Femur (tissue), 1 donor: ENCODE data around the gene MCRIP2.
"Not testable (repeated sequence)": the region's sequence is repeated elsewhere in the genome, so short reads cannot be mapped to it uniquely, and the experiment has no call there.

Source experiments
- DNase-seq: peaks from one replicate; pipeline ENCODE4 v3.0.0-alpha.2; 2017

The MCRIP2 gene

DNA sequence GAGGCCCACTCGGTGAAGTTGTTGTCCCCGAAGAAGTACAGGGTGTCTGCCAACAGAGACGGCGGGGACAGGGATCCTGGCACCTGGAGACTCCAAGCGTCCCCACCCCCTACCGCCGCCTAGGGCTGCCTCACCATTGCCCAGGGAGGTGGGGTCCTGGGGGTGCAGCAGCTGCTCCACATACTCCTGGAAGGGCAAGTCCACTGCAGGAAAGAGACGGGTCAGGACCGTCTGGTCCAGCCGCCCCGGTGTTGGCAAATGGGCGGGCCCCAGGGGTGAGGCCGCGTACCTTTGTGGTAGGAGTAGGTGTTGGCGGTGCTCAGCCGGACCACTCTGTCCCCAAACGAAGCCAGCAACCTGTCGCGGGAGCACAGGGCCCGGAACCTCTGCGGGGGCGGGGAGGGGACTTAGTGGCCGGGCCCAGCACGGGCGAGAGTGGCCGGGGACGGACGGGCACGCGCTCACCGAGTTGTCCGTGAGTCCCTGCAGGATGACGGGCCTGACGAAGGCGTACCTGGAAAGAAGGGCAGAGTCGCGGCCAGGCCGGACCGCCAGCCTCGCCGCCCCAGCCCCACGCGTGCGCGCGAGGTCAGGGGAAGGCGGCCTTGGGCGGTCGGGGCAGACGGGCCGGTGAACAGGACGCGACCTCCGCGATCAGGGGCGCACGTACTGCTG, 41.9 kb downstream of the MCRIP2 start:
- DNase-seq, result no peak

DNA sequence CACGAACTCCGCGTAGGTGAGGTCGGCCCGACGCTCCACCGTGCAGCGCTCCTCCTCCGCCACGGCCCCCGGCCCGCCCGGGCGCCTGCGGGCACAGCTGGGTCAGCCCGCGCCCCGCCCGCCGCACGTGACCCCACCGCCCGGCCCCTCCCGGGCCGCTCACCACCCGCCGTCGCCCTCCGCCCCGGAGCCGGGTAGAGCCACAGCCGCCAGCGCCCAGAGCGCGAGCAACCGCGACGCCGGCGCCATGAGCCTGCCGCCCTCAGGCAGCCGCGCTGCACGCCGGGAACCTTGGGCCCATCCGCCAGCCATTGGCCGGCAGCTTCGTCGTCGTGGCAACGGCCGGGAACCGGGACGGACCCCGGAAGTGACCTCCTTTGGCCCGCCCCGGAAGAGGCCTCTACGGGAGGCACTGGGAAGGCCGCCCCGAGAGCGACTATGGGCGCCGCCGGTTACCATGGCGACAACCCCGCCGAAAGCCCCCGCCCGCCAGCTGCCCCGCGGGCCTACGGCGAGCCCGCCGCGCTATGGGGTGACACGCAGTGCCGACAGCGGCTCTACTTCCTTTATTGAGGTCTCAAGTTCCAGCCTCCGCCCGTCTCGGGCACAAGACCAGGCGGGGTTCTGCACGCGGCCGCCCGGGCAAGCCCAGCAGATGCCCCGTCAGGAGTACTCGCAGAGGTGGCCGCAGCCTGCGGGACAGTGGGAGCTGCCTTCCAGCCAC, 42.6 kb downstream of the MCRIP2 start, which contains the start of gene JMJD8:
Gene JMJD8 (minus strand): TSS at position 264 of the 724 bp plus-strand sequence. CDS start 15 bp downstream, at position 249.
- peak; percentile 98 for DNase-seq

DNA sequence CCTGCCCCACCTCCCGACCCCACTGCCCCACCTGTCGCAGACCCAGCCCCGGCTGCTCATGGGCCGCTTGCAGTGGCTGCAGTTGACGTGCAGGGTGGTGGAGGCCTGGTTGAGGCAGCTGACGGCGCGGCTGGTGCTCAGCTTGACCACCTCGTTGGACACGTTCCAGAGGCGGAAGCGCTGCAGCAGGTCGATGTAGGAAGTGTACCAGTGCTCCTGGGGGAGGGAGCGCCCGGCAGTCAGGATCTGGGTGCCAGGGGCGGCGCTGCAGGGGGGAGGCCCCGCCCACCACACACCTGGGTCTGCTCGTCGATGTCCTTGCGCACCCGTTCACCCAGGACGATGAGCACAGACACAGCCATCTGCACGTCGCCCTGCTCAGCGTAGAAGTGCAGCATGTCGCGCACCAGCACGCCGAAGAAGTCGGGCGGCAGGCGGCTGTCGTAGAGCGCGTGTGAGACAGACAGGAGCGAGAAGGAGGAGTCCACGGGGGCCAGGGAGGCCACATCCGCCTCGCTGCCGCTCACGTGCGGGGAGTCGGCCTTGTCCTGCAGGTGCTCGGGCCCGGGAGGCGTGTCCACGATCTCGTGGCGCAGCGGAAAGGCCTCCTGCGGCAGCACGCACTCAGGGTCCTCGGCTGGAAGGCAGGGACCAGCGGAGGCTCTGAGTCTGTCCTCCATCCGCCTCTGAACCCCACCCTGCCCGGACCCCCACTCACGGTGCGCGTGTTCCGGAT, 43.5 kb downstream of the MCRIP2 start:
- no peak for DNase-seq

GRCh38 chr16:685967-686366, 44.3 kb downstream of the MCRIP2 start:
- no peak for DNase-seq

- DNase-seq, result no peak
Measured at GRCh38 chr16:686459-687260, 45.0 kb downstream of the MCRIP2 start.

DNA sequence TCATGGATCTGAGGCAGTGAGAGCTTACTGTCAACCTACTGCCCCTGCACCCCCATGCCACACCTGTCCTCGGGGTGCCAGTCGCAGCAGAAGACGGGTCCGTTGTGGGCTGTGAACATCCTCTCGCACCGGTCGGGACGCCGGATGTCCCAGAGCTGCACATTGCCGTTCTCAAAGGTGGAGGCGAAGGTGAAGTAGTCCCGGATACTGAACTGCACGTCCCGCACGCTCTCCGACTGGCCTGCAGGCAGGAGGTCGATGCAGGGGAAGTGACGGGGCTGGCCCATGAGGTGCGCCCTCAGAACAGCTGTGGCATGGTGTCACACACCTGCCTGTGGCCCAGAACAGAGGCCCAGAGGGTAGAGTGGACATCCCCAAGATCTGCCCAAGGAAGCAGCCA, 45.9 kb downstream of the MCRIP2 start:
- DNase-seq, result no peak

- no peak for DNase-seq
Measured at GRCh38 chr16:689175-689897, 47.7 kb downstream of the MCRIP2 start.

- DNase-seq, result not testable (repeated sequence)
Measured at GRCh38 chr16:691242-691641, 49.6 kb downstream of the MCRIP2 start.

DNA sequence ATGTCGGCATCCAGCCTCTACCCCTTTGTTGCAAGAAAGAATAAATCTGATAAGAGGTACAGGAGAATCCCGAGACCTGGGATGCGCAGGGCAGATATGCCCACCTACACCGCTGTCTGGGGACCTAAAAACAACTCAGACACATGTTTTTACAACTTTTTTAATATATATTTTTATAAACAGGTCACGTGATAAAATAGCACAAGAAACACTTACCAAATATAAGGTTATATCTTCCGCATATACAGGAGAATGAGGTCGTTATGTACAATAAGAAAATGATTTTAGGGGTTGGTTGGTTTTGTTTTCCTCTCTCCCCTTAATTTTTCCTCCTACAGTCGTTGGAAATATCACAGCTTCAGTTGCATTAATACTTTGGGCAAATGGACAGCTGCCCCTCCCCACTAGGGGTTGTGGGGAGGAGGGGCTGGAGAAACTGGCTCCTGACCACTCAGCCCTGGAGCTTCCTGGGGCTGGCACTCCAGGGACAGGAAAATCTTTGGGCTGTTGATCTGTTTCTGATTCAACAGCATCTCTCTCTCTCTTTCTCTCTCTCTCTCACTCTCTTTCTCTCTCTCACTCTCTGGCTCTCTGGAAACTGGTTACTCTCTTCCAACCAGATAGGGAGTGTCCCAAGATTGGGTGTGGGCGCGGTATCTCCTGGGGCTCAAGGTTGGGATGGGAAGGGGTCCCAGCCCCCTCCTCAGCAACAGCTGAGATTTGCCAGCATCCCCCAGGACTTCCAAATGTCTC, 50.9 kb downstream of the MCRIP2 start:
- no peak for DNase-seq

DNA sequence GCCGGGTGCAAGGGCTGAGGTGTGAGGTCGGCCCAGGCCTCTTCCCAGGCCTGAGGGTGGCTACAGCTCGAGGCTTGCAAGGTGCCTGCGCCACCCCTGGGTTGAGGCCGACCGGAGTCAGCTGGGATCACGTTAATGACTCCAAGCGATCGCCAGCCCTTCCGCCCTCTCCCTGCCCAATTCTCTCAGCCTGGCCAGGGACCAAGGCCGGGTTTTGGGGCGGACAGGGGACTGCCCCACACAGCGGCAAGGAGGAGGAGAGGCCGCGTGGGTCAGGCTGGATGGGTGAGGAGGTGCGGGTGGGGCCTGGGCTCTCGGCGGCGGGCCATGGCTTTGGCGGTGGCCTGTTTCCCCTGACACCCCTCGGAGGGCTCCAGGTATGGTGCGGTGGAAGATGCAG, 51.7 kb downstream of the MCRIP2 start:
- no peak for DNase-seq

GRCh38 chr16:693766-694165, 52.1 kb downstream of the MCRIP2 start:
- no peak for DNase-seq

GRCh38 chr16:694187-694862, 52.7 kb downstream of the MCRIP2 start:
- DNase-seq, result no peak

- no peak for DNase-seq
Measured at GRCh38 chr16:694863-695354, 53.3 kb downstream of the MCRIP2 start.

GRCh38 chr16:695355-696089, 53.9 kb downstream of the MCRIP2 start:
- no peak for DNase-seq
